GM19438 (cell line): ENCODE data around the gene MUSK.
"Not testable (repeated sequence)": the region's sequence is repeated elsewhere in the genome, so short reads cannot be mapped to it uniquely, and the experiment has no call there.

Source experiments
- ATAC-seq: cut with Tn5 transposase; IDR thresholded peaks from one replicate; pipeline ENCODE4 v1.9.1; 2021; ENCODE audit warnings: low read depth; ENCODE audit not compliant: unreplicated experiment

Gene MUSK

GRCh38 chr9:110753731-110754231 is 85.2 kb downstream of the MUSK start:
- no peak for ATAC-seq

- no peak for ATAC-seq
Measured at GRCh38 chr9:110755179-110755578, 86.6 kb downstream of the MUSK start.

- ATAC-seq, result no peak
Measured at GRCh38 chr9:110758201-110758600, 89.6 kb downstream of the MUSK start.

- ATAC-seq, result no peak
Measured at GRCh38 chr9:110762783-110763182, 94.2 kb downstream of the MUSK start.

- ATAC-seq, result no peak
Measured at GRCh38 chr9:110763568-110763967, 95.0 kb downstream of the MUSK start.

- ATAC-seq, result no peak
Measured at GRCh38 chr9:110764006-110764405, 95.4 kb downstream of the MUSK start.

GRCh38 chr9:110765926-110766325 is 97.3 kb downstream of the MUSK start:
- ATAC-seq, result no peak

GRCh38 chr9:110767559-110768063 is 99.0 kb downstream of the MUSK start:
- ATAC-seq, result no peak

- ATAC-seq, result no peak
Measured at GRCh38 chr9:110768886-110769285, 100.3 kb downstream of the MUSK start.

GRCh38 chr9:110769667-110770066 is 101.1 kb downstream of the MUSK start:
- ATAC-seq, result no peak

GRCh38 chr9:110775724-110776123 is 107.1 kb downstream of the MUSK start:
- no peak for ATAC-seq

- ATAC-seq, result no peak
Measured at GRCh38 chr9:110776221-110776620, 107.6 kb downstream of the MUSK start.

- no peak for ATAC-seq
Measured at GRCh38 chr9:110777196-110777875, 108.7 kb downstream of the MUSK start.

- ATAC-seq, result no peak
Measured at GRCh38 chr9:110777876-110778215, 109.3 kb downstream of the MUSK start.

GRCh38 chr9:110782701-110783100 is 114.1 kb downstream of the MUSK start:
- ATAC-seq, result no peak

GRCh38 chr9:110784309-110784708 is 115.7 kb downstream of the MUSK start:
- ATAC-seq, result no peak

GRCh38 chr9:110785166-110785565 is 116.6 kb downstream of the MUSK start:
- no peak for ATAC-seq

- ATAC-seq, result not testable (repeated sequence)
Measured at GRCh38 chr9:110788396-110788795, 119.8 kb downstream of the MUSK start.

GRCh38 chr9:110788871-110789270 is 120.3 kb downstream of the MUSK start:
- ATAC-seq, result no peak

- no peak for ATAC-seq
Measured at GRCh38 chr9:110797611-110798010, 129.0 kb downstream of the MUSK start.

- ATAC-seq, result no peak
Measured at GRCh38 chr9:110799396-110799795, 130.8 kb downstream of the MUSK start.

- ATAC-seq, result no peak
Measured at GRCh38 chr9:110801426-110801825, 132.8 kb downstream of the MUSK start.
